Measurements from ENCODE around the gene PRRT4.
A peak's percentile ranks its signal among the peaks of the same experiment; 100 is the strongest.

DNA sequence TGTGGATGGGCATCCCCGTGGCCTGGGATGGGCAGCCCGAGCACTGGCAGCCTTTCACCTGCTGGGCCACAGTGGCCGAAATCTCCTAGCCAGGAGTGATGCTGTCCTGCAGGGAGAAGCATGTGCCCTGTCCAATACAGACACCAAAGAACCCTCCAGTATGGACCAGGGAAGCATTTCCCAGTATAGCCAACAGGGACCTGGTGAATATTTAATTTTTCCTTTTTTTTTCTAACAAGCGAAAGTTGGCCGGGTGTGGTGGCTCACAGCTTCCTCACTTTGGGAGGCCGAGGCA, 37.3 kb upstream of the PRRT4 start:
- TF ChIP-seq, protein P1, sequence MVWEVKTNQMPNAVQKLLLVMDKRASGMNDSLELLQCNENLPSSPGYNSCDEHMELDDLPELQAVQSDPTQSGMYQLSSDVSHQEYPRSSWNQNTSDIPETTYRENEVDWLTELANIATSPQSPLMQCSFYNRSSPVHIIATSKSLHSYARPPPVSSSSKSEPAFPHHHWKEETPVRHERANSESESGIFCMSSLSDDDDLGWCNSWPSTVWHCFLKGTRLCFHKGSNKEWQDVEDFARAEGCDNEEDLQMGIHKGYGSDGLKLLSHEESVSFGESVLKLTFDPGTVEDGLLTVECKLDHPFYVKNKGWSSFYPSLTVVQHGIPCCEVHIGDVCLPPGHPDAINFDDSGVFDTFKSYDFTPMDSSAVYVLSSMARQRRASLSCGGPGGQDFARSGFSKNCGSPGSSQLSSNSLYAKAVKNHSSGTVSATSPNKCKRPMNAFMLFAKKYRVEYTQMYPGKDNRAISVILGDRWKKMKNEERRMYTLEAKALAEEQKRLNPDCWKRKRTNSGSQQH (CRISPR knock-in tag; IDR thresholded peaks at IDR 0.05): no peak
- no peak for TF ChIP-seq DNMT1 (IDR thresholded peaks at IDR 0.05)
- TF ChIP-seq, protein P2, sequence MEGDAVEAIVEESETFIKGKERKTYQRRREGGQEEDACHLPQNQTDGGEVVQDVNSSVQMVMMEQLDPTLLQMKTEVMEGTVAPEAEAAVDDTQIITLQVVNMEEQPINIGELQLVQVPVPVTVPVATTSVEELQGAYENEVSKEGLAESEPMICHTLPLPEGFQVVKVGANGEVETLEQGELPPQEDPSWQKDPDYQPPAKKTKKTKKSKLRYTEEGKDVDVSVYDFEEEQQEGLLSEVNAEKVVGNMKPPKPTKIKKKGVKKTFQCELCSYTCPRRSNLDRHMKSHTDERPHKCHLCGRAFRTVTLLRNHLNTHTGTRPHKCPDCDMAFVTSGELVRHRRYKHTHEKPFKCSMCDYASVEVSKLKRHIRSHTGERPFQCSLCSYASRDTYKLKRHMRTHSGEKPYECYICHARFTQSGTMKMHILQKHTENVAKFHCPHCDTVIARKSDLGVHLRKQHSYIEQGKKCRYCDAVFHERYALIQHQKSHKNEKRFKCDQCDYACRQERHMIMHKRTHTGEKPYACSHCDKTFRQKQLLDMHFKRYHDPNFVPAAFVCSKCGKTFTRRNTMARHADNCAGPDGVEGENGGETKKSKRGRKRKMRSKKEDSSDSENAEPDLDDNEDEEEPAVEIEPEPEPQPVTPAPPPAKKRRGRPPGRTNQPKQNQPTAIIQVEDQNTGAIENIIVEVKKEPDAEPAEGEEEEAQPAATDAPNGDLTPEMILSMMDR (IDR thresholded peaks at IDR 0.05 in 2 of 3, conservative IDR thresholded peaks at IDR 0.05 in 1 of 3; ENCODE audit: insufficient read depth in 2 of 3, low read depth in 1 of 3, low read length in 3 of 3): 0 out of 6 replicates have a peak, but pooled peaks of 1 of the 3 experiments have one; percentile 9
- TF ChIP-seq SMARCB1 (IDR thresholded peaks at IDR 0.05; ENCODE audit: insufficient read length, low read depth): no peak
- TF ChIP-seq CHD2 (IDR thresholded peaks at IDR 0.05; ENCODE audit: low read depth, low read length): no peak

All from K562 (cell line).